ENCODE results near the gene LRRFIP1. TPM values are rescaled to one million over a fixed set of nuclear protein-coding genes. Genes with fewer than 3 reads are reported as not detected.

LRRFIP1 gene
- total and polyA plus RNA-seq, 9 of the 15 experiments (the other 6 are each of a cell fraction or from before 2014, with no cell fraction given): 13.1 to 45.2 (median 31.3) TPM

DNA sequence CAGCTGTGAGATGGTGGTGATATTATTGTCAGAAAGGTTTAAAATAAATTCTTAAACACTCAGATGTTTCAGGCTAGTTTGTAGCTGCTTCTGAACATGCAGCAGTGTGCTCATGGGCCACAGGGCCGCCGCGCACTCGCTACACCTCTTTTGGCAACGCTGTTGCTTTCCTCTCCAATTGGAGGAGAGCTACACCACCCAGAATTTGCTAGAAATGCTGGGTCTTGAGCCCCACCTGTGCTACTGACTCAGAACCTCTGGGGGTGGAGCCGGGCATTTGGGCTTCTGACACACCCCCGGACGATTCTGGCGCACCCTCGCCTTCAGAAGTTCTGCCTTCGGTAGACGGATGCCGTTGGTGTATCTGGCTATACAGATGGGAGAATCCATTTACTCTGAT, 15.7 kb downstream of the LRRFIP1 start:
- WGBS (ENCODE audit: insufficient coverage, low coverage, missing lambda C conversion rate): 6% methylated on average over 8 of the region's 13 CpGs
- Histone ChIP-seq H3K9ac (ENCODE audit: insufficient read depth in 1 of 2, low read depth in 2 of 2, low read length in 2 of 2) (no peak overlapping the region), H3K27me3 (ENCODE audit: control insufficient read depth in 2 of 2, insufficient read depth in 2 of 2, low read length in 2 of 2) (peaks cover 15 to 67% of the 10 kb centered on the region in 2 experiments; a peak in 3 of 5 replicates), H3K4me3 (no peak overlapping the region), H3K9me3 (replicated peaks; ENCODE audit: control insufficient read depth, insufficient read depth, low read depth, low read length) (no peaks in the 10 kb centered on the region), H2AFZ (ENCODE audit: low read depth, low read length) (no peak overlapping the region), H3K27ac (ENCODE audit: extremely low read depth, low read depth, low read length) (no peak overlapping the region), H4K20me1 (replicated peaks; ENCODE audit: control insufficient read depth, insufficient read depth, low read length) (no peaks in the 10 kb centered on the region), H3K79me2 (ENCODE audit: control insufficient read depth, insufficient read depth, low read length) (no peaks in the 10 kb centered on the region), H3K9me1 (ENCODE audit: control insufficient read depth, insufficient read depth, low read length) (no peaks in the 10 kb centered on the region), H3K36me3 (ENCODE audit: control insufficient read depth, insufficient read depth, low read length) (no peaks in the 10 kb centered on the region), H3K4me2 (ENCODE audit: insufficient read depth, low read length) (no peak overlapping the region), H3K4me1 (replicated peaks in 1 of 2; ENCODE audit: control insufficient read depth in 2 of 2, insufficient read depth in 2 of 2, low read length in 2 of 2) (no peaks in the 10 kb centered on the region)
- in situ Hi-C loops (cut with MboI) (no loop called here), intact Hi-C loops (cut with micrococcal nuclease) (no loop called here)
- DNase-seq (ENCODE audit: extremely low read depth in 1 of 4, low spot score in 3 of 4) (no peak), FAIRE-seq (no peak), ATAC-seq (no peak)
- TF ChIP-seq PHF8 (IDR thresholded peaks at IDR 0.05; ENCODE audit: borderline replicate concordance, low read length) (no peak), RBM22 (IDR thresholded peaks at IDR 0.05; ENCODE audit: low read depth, low read length, poor library complexity, severe bottlenecking) (no peak), EP400 (IDR thresholded peaks at IDR 0.05) (no peak), NR2C2 (CRISPR knock-in tag; IDR thresholded peaks at IDR 0.05) (no peak), NR2C2 (tag; IDR thresholded peaks at IDR 0.05) (no peak), ZNF699 (CRISPR knock-in tag; IDR thresholded peaks at IDR 0.05; ENCODE audit: insufficient replicate concordance) (no peak), FOXK2 (conservative IDR thresholded peaks at IDR 0.05 in 1 of 2, IDR thresholded peaks at IDR 0.05 in 1 of 2; ENCODE audit: low read depth in 2 of 2) (no peak), ZNF165 (CRISPR knock-in tag; IDR thresholded peaks at IDR 0.05; ENCODE audit: borderline replicate concordance) (no peak), ZBTB8A (IDR thresholded peaks at IDR 0.05; ENCODE audit: partially characterized antibody) (no peak)
- TF ChIP-seq, protein P1, sequence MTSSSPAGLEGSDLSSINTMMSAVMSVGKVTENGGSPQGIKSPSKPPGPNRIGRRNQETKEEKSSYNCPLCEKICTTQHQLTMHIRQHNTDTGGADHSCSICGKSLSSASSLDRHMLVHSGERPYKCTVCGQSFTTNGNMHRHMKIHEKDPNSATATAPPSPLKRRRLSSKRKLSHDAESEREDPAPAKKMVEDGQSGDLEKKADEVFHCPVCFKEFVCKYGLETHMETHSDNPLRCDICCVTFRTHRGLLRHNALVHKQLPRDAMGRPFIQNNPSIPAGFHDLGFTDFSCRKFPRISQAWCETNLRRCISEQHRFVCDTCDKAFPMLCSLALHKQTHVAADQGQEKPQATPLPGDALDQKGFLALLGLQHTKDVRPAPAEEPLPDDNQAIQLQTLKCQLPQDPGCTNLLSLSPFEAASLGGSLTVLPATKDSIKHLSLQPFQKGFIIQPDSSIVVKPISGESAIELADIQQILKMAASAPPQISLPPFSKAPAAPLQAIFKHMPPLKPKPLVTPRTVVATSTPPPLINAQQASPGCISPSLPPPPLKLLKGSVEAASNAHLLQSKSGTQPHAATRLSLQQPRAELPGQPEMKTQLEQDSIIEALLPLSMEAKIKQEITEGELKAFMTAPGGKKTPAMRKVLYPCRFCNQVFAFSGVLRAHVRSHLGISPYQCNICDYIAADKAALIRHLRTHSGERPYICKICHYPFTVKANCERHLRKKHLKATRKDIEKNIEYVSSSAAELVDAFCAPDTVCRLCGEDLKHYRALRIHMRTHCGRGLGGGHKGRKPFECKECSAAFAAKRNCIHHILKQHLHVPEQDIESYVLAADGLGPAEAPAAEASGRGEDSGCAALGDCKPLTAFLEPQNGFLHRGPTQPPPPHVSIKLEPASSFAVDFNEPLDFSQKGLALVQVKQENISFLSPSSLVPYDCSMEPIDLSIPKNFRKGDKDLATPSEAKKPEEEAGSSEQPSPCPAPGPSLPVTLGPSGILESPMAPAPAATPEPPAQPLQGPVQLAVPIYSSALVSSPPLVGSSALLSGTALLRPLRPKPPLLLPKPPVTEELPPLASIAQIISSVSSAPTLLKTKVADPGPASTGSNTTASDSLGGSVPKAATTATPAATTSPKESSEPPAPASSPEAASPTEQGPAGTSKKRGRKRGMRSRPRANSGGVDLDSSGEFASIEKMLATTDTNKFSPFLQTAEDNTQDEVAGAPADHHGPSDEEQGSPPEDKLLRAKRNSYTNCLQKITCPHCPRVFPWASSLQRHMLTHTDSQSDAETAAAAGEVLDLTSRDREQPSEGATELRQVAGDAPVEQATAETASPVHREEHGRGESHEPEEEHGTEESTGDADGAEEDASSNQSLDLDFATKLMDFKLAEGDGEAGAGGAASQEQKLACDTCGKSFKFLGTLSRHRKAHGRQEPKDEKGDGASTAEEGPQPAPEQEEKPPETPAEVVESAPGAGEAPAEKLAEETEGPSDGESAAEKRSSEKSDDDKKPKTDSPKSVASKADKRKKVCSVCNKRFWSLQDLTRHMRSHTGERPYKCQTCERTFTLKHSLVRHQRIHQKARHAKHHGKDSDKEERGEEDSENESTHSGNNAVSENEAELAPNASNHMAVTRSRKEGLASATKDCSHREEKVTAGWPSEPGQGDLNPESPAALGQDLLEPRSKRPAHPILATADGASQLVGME (CRISPR knock-in tag; IDR thresholded peaks at IDR 0.05): no peak
- BruUV-seq (replicated peaks): no TSS peak
- ChIA-PET CTCF (ENCODE audit: low intra/inter-chr PET ratio) (no interaction called here), POLR2A (no interaction called here)

All from K562 (cell line).